HK-2 (cell line): ENCODE measurements around the gene SPIB.
"Not testable (repeated sequence)": the region's sequence is repeated elsewhere in the genome, so short reads cannot be mapped to it uniquely, and the experiment has no call there.

Experiments used
- DNase-seq: peaks from one replicate; pipeline ENCODE4 v3.0.0-alpha.2; 2018; ENCODE audit not compliant: unreplicated experiment

Gene SPIB

GRCh38 chr19:50439130-50439529 is 20.4 kb downstream of the SPIB start:
- not testable (repeated sequence) for DNase-seq

- DNase-seq = no peak
Observed at GRCh38 chr19:50444059-50444458, 25.3 kb downstream of the SPIB start.

GRCh38 chr19:50447053-50447452 is 28.3 kb downstream of the SPIB start:
- no peak for DNase-seq

GRCh38 chr19:50447750-50448149 is 29.0 kb downstream of the SPIB start:
- no peak for DNase-seq

GRCh38 chr19:50449236-50449899 is 30.6 kb downstream of the SPIB start:
- peak; percentile 67 for DNase-seq

GRCh38 chr19:50450369-50451222 is 31.9 kb downstream of the SPIB start:
- no peak for DNase-seq

- DNase-seq = no peak
Observed at GRCh38 chr19:50451223-50451534, 32.4 kb downstream of the SPIB start.

- no peak for DNase-seq
Observed at GRCh38 chr19:50453243-50453642, 34.5 kb downstream of the SPIB start.

- DNase-seq = no peak
Observed at GRCh38 chr19:50455992-50456391, 37.3 kb downstream of the SPIB start.

- DNase-seq = no peak
Observed at GRCh38 chr19:50457300-50457699, 38.6 kb downstream of the SPIB start.

- DNase-seq = no peak
Observed at GRCh38 chr19:50458396-50459066, 39.8 kb downstream of the SPIB start.

GRCh38 chr19:50459067-50459456 is 40.3 kb downstream of the SPIB start:
- DNase-seq = no peak

- no peak for DNase-seq
Observed at GRCh38 chr19:50459638-50460037, 40.9 kb downstream of the SPIB start.

GRCh38 chr19:50460161-50460765 is 41.5 kb downstream of the SPIB start:
- peak; percentile 70 for DNase-seq

GRCh38 chr19:50461066-50461875 is 42.5 kb downstream of the SPIB start:
- peak; percentile 73 for DNase-seq

GRCh38 chr19:50462970-50463369 is 44.2 kb downstream of the SPIB start:
- no peak for DNase-seq

- no peak for DNase-seq
Observed at GRCh38 chr19:50464348-50464747, 45.6 kb downstream of the SPIB start.

- DNase-seq = no peak
Observed at GRCh38 chr19:50465000-50465399, 46.3 kb downstream of the SPIB start.

- DNase-seq = no peak
Observed at GRCh38 chr19:50465986-50466705, 47.4 kb downstream of the SPIB start.

- DNase-seq = no peak
Observed at GRCh38 chr19:50466706-50467039, 47.9 kb downstream of the SPIB start.

- DNase-seq = no peak
Observed at GRCh38 chr19:50467566-50467965, 48.8 kb downstream of the SPIB start.
